Measurements from ENCODE around the gene IDH3B. TPM values are rescaled to one million over a fixed set of nuclear protein-coding genes. Genes with fewer than 3 reads are reported as not detected.

Gene IDH3B
- total RNA-seq, 1 experiment from 2014 or later, result 135 TPM

DNA sequence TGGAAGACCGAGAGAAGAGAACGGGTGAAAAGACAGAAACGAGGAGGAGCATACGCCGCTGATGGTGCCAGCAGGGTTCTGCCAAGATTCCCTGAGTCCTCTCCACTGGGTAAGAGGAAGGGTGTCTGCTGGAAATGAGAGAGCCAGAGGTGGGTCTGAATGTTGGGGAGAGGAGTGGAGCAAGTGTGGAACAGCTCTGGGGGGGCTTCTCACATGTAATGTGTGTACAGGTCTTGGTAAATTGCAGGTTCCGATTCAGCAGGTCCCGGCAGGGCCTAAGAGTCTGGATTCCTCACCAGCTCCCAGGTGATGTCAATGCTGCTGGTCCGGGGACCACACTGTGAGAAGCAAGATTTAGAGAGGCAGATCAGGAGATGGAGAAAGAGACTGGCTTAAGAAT is 27.1 kb upstream of the IDH3B start:
- Histone ChIP-seq H3K36me3 (ENCODE audit: control insufficient read depth, insufficient read depth, low read length) (no peaks in the 10 kb centered on the region), H3K27me3 (ENCODE audit: control insufficient read depth, insufficient read depth, low read length) (no peaks in the 10 kb centered on the region), H3K4me1 (ENCODE audit: control insufficient read depth, insufficient read depth, low read length) (peaks cover 7% of the 10 kb centered on the region; the same call in 1 of the 2 replicates), H3K9me3 (ENCODE audit: control insufficient read depth, insufficient read depth, low read depth, low read length) (no peaks in the 10 kb centered on the region), H3K27ac (ENCODE audit: low read length) (no peak overlapping the region), H3K4me3 (ENCODE audit: low read depth in 2 of 2, low read length in 2 of 2) (no peak overlapping the region)
- CTCF ChIA-PET, result interaction anchor here (0.6 kb wide), 1 partner anchor 44 kb away, joined by 3 read pairs; no protein-coding TSS in a partner anchor
- POLR2A ChIA-PET, result no interaction called here
- DNase-seq (ENCODE audit: low read depth, low spot score), result no peak
- BruUV-seq (replicated peaks), result no TSS peak
- ATAC-seq, result no peak
- in situ Hi-C loops (cut with HindIII; ENCODE audit: low pct_unique_long_range_greater_than_20kb, low sequenced_read_pairs) (no loop called here), intact Hi-C loops (cut with micrococcal nuclease; ENCODE audit: unreplicated experiment) (no loop called here)
- no peak for TF ChIP-seq REST (IDR thresholded peaks at IDR 0.05; ENCODE audit: insufficient read depth in 1 of 2, low read depth in 2 of 2, low read length in 1 of 2)
- TF ChIP-seq SIN3A (IDR thresholded peaks at IDR 0.05; ENCODE audit: borderline replicate concordance, insufficient read depth, low read depth, low read length), result no peak
- TF ChIP-seq TCF7L2 (IDR thresholded peaks at IDR 0.05; ENCODE audit: low read depth, low read length), result no peak
- TF ChIP-seq POLR2AphosphoS5 (IDR thresholded peaks at IDR 0.05; ENCODE audit: low read depth, low read length), result no peak
- no peak for TF ChIP-seq CTCF (IDR thresholded peaks at IDR 0.05)

DNA sequence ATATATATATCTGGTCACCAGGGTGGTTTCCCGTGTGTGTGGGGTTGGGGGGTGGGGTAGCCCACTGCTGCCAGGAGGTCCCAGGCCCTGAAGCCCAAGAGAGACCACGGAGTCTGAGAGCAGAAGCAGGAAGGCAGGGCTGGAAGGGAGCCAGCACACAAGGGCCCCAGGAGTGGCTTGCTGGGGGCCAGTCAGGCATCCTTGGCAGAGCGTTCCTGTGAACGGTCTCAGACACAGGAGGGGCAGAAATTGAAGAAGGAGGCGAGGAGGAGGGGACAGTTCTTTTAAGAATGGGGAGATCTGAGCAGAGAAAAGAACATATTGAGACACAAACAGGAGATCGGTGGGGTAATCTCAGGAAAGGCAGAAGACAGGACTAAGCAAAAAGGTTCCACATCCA is 26.7 kb upstream of the IDH3B start:
- DNase-seq (ENCODE audit: low read depth, low spot score) (no peak), ATAC-seq (no peak)
- no peak overlapping the region for H3K27ac ChIP-seq (ENCODE audit: low read length)
- BruUV-seq (replicated peaks), result no TSS peak
- intact Hi-C loops (cut with micrococcal nuclease; ENCODE audit: unreplicated experiment), result no loop called here
- ChIA-PET POLR2A (no interaction called here), CTCF (no interaction called here)
- no peak overlapping the region for H3K4me3 ChIP-seq (ENCODE audit: low read depth in 2 of 2, low read length in 2 of 2)
- peaks cover 7% of the 10 kb centered on the region; the same call in 1 of the 2 replicates for H3K4me1 ChIP-seq (ENCODE audit: control insufficient read depth, insufficient read depth, low read length)
- no peaks in the 10 kb centered on the region for H3K36me3 ChIP-seq (ENCODE audit: control insufficient read depth, insufficient read depth, low read length)
- no peaks in the 10 kb centered on the region for H3K27me3 ChIP-seq (ENCODE audit: control insufficient read depth, insufficient read depth, low read length)
- TF ChIP-seq SIN3A (IDR thresholded peaks at IDR 0.05; ENCODE audit: borderline replicate concordance, insufficient read depth, low read depth, low read length) (no peak), POLR2AphosphoS5 (IDR thresholded peaks at IDR 0.05; ENCODE audit: low read depth, low read length) (no peak), TCF7L2 (IDR thresholded peaks at IDR 0.05; ENCODE audit: low read depth, low read length) (no peak), CTCF (IDR thresholded peaks at IDR 0.05) (no peak), REST (IDR thresholded peaks at IDR 0.05; ENCODE audit: insufficient read depth in 1 of 2, low read depth in 2 of 2, low read length in 1 of 2) (no peak)
- no peaks in the 10 kb centered on the region for H3K9me3 ChIP-seq (ENCODE audit: control insufficient read depth, insufficient read depth, low read depth, low read length)
- in situ Hi-C loops (cut with HindIII; ENCODE audit: low pct_unique_long_range_greater_than_20kb, low sequenced_read_pairs), result no loop called here

Measured in Panc1 (cell line).